ENCODE measurements around the gene LST1.

The LST1 gene

GRCh38 chr6:31592396-31592771 is 6.3 kb downstream of the LST1 start:
- ATAC-seq (replicated peaks; ENCODE audit: extremely low read depth, poor library complexity, severe bottlenecking) (no peak), DNase-seq (ENCODE audit: low spot score in 2 of 2) (no peak)
- peaks cover 54% of the 10 kb centered on the region for H3K4me1 Mint-ChIP-seq
- H3K27me3 Mint-ChIP-seq: no peaks in the 10 kb centered on the region
- peak overlapping the region; percentile 87 for H3K27ac Mint-ChIP-seq (ENCODE audit: low read depth)
- H3K9me3 Mint-ChIP-seq: no peaks in the 10 kb centered on the region
- peak overlapping the region; percentile 64 for H3K4me3 Mint-ChIP-seq
- H3K36me3 Mint-ChIP-seq (ENCODE audit: insufficient read depth): peaks cover 14% of the 10 kb centered on the region

GRCh38 chr6:31597006-31597405 is 10.9 kb downstream of the LST1 start:
- Mint-ChIP-seq H3K27me3 (no peaks in the 10 kb centered on the region), H3K9me3 (no peaks in the 10 kb centered on the region), H3K36me3 (ENCODE audit: insufficient read depth) (peaks cover 12% of the 10 kb centered on the region), H3K4me3 (no peak overlapping the region), H3K27ac (ENCODE audit: low read depth) (peak overlapping the region; percentile 57), H3K4me1 (peaks cover 40% of the 10 kb centered on the region)
- peak; percentile 67 for ATAC-seq (replicated peaks; ENCODE audit: extremely low read depth, poor library complexity, severe bottlenecking)
- peak in 1 of 2 donors; percentile 30 for DNase-seq (ENCODE audit: low spot score in 2 of 2)

GRCh38 chr6:31607317-31607716 is 21.2 kb downstream of the LST1 start:
- Mint-ChIP-seq H3K36me3 (ENCODE audit: insufficient read depth) (no peaks in the 10 kb centered on the region), H3K4me3 (no peak overlapping the region), H3K27ac (ENCODE audit: low read depth) (no peak overlapping the region), H3K9me3 (no peaks in the 10 kb centered on the region), H3K27me3 (no peaks in the 10 kb centered on the region), H3K4me1 (no peaks in the 10 kb centered on the region)
- DNase-seq (ENCODE audit: low spot score in 2 of 2): no peak
- no peak for ATAC-seq (replicated peaks; ENCODE audit: extremely low read depth, poor library complexity, severe bottlenecking)

- no peak for ATAC-seq (replicated peaks; ENCODE audit: extremely low read depth, poor library complexity, severe bottlenecking)
- Mint-ChIP-seq H3K27ac (ENCODE audit: low read depth) (no peak overlapping the region), H3K27me3 (no peaks in the 10 kb centered on the region), H3K36me3 (ENCODE audit: insufficient read depth) (no peaks in the 10 kb centered on the region), H3K4me3 (no peak overlapping the region), H3K4me1 (peaks cover 2% of the 10 kb centered on the region), H3K9me3 (no peaks in the 10 kb centered on the region)
- no peak for DNase-seq (ENCODE audit: low spot score in 2 of 2)
These were observed 23.7 kb downstream of the LST1 start for GRCh38 chr6:31609519-31610406.

- no peak for ATAC-seq (replicated peaks; ENCODE audit: extremely low read depth, poor library complexity, severe bottlenecking)
- Mint-ChIP-seq H3K4me3 (no peak overlapping the region), H3K27ac (ENCODE audit: low read depth) (no peak overlapping the region), H3K36me3 (ENCODE audit: insufficient read depth) (no peaks in the 10 kb centered on the region), H3K27me3 (no peaks in the 10 kb centered on the region), H3K9me3 (no peaks in the 10 kb centered on the region), H3K4me1 (peaks cover 14% of the 10 kb centered on the region)
- no peak for DNase-seq (ENCODE audit: low spot score in 2 of 2)
These were observed 24.9 kb downstream of the LST1 start for GRCh38 chr6:31610968-31611367.

GRCh38 chr6:31614075-31614619 is 28.1 kb downstream of the LST1 start:
- no peak overlapping the region for H3K4me3 Mint-ChIP-seq
- H3K27me3 Mint-ChIP-seq: no peaks in the 10 kb centered on the region
- ATAC-seq (replicated peaks; ENCODE audit: extremely low read depth, poor library complexity, severe bottlenecking) (no peak), DNase-seq (ENCODE audit: low spot score in 2 of 2) (no peak)
- no peaks in the 10 kb centered on the region for H3K9me3 Mint-ChIP-seq
- no peaks in the 10 kb centered on the region for H3K36me3 Mint-ChIP-seq (ENCODE audit: insufficient read depth)
- H3K4me1 Mint-ChIP-seq: peaks cover 18% of the 10 kb centered on the region
- no peak overlapping the region for H3K27ac Mint-ChIP-seq (ENCODE audit: low read depth)

- Mint-ChIP-seq H3K27me3 (no peaks in the 10 kb centered on the region), H3K4me3 (peak within 1 kb of the TSS; percentile 46), H3K27ac (ENCODE audit: low read depth) (peak within 1 kb of the TSS; percentile 45), H3K36me3 (ENCODE audit: insufficient read depth) (peaks cover 2% of the 10 kb centered on the region), H3K4me1 (peaks cover 18% of the 10 kb centered on the region), H3K9me3 (no peaks in the 10 kb centered on the region)
- ATAC-seq (replicated peaks; ENCODE audit: extremely low read depth, poor library complexity, severe bottlenecking) (no peak), DNase-seq (ENCODE audit: low spot score in 2 of 2) (no peak)
These were observed 28.9 kb downstream of the LST1 start, which contains the start of gene AIF1 for GRCh38 chr6:31614684-31615578. TSS of gene AIF1 (plus strand) at chr6:31615234. CDS start at chr6:31615330, 96 bp downstream.

GRCh38 chr6:31615748-31616147 is 29.7 kb downstream of the LST1 start:
- Mint-ChIP-seq H3K27ac (ENCODE audit: low read depth) (peak overlapping the region; percentile 37), H3K27me3 (no peaks in the 10 kb centered on the region), H3K9me3 (no peaks in the 10 kb centered on the region), H3K4me1 (peaks cover 18% of the 10 kb centered on the region), H3K4me3 (peak overlapping the region; percentile 29), H3K36me3 (ENCODE audit: insufficient read depth) (peaks cover 8% of the 10 kb centered on the region)
- no peak for DNase-seq (ENCODE audit: low spot score in 2 of 2)
- no peak for ATAC-seq (replicated peaks; ENCODE audit: extremely low read depth, poor library complexity, severe bottlenecking)

GRCh38 chr6:31617010-31617409 is 30.9 kb downstream of the LST1 start:
- Mint-ChIP-seq H3K27me3 (no peaks in the 10 kb centered on the region), H3K27ac (ENCODE audit: low read depth) (no peak overlapping the region), H3K4me3 (peak overlapping the region; percentile 29), H3K36me3 (ENCODE audit: insufficient read depth) (peaks cover 14% of the 10 kb centered on the region), H3K9me3 (no peaks in the 10 kb centered on the region), H3K4me1 (peaks cover 28% of the 10 kb centered on the region)
- ATAC-seq (replicated peaks; ENCODE audit: extremely low read depth, poor library complexity, severe bottlenecking) (no peak), DNase-seq (ENCODE audit: low spot score in 2 of 2) (no peak)

GRCh38 chr6:31619805-31620585 is 33.9 kb downstream of the LST1 start:
- H3K27ac Mint-ChIP-seq (ENCODE audit: low read depth): peak overlapping the region; percentile 94
- peak overlapping the region; percentile 80 for H3K4me3 Mint-ChIP-seq
- no peaks in the 10 kb centered on the region for H3K9me3 Mint-ChIP-seq
- peaks cover 39% of the 10 kb centered on the region for H3K36me3 Mint-ChIP-seq (ENCODE audit: insufficient read depth)
- H3K4me1 Mint-ChIP-seq: peaks cover 31% of the 10 kb centered on the region
- ATAC-seq (replicated peaks; ENCODE audit: extremely low read depth, poor library complexity, severe bottlenecking) (peak; percentile 81), DNase-seq (ENCODE audit: low spot score in 2 of 2) (peak; percentile 90 to 95)
- no peaks in the 10 kb centered on the region for H3K27me3 Mint-ChIP-seq

- Mint-ChIP-seq H3K4me3 (peak within 1 kb of the TSS; percentile 80), H3K9me3 (no peaks in the 10 kb centered on the region), H3K4me1 (peaks cover 23% of the 10 kb centered on the region), H3K27me3 (no peaks in the 10 kb centered on the region), H3K36me3 (ENCODE audit: insufficient read depth) (peaks cover 46% of the 10 kb centered on the region), H3K27ac (ENCODE audit: low read depth) (peak within 1 kb of the TSS; percentile 94)
- DNase-seq (ENCODE audit: low spot score in 2 of 2): no peak
- ATAC-seq (replicated peaks; ENCODE audit: extremely low read depth, poor library complexity, severe bottlenecking): peak; percentile 18
These were observed 34.7 kb downstream of the LST1 start, which contains the start of gene PRRC2A for GRCh38 chr6:31620586-31621319. TSS of gene PRRC2A (plus strand) at chr6:31620715. CDS start at chr6:31622790, 2,075 bp downstream.

All from central memory CD8-positive, alpha-beta T cell (primary cell).